ENCODE data around the gene GAS2. TPM values are rescaled to one million over a fixed set of nuclear protein-coding genes. Genes with fewer than 3 reads are reported as not detected.

Gene GAS2
- polyA plus RNA-seq, 3 donors = 0.86 to 1.00 (median 0.89) TPM

GRCh38 chr11:22656130-22656529 lies 10.3 kb upstream of the GAS2 start:
- no peaks in the 10 kb centered on the region for H3K36me3 ChIP-seq (replicated peaks in 1 of 2; ENCODE audit: control insufficient read depth in 1 of 2, insufficient read depth in 2 of 2, low read length in 2 of 2)
- H4K20me1 ChIP-seq (ENCODE audit: insufficient read depth, low read length) = no peaks in the 10 kb centered on the region
- H2AFZ ChIP-seq (ENCODE audit: insufficient read depth, low read depth, low read length, poor library complexity, severe bottlenecking) = no peak overlapping the region
- Mint-ChIP-seq H3K27me3 (ENCODE audit: low read depth in 3 of 3) (peaks cover 0 to 3% (median 1%) of the 10 kb centered on the region in 3 donors), H3K36me3 (no peaks in the 10 kb centered on the region), H3K4me3 (no peak overlapping the region), H3K4me1 (peaks cover 8% of the 10 kb centered on the region), H3K9me3 (peaks cover 5 to 13% (median 8%) of the 10 kb centered on the region in 7 donors), H3K27ac (no peak overlapping the region)
- H3K4me1 ChIP-seq (ENCODE audit: control insufficient read depth in 1 of 2, insufficient read depth in 2 of 2, low read length in 2 of 2) = no peaks in the 10 kb centered on the region
- H3K27me3 ChIP-seq (ENCODE audit: control insufficient read depth in 2 of 2, insufficient read depth in 2 of 2, low read length in 2 of 2) = no peaks in the 10 kb centered on the region
- H3K9ac ChIP-seq (ENCODE audit: insufficient read depth, low read length, poor library complexity, severe bottlenecking) = no peak overlapping the region
- no peak for DNase-seq
- H3K4me2 ChIP-seq (replicated peaks; ENCODE audit: extremely low read depth, low read length, poor library complexity, severe bottlenecking) = no peak overlapping the region
- no peak overlapping the region for H3K27ac ChIP-seq (ENCODE audit: low read depth in 1 of 2, low read length in 2 of 2)
- H3K79me2 ChIP-seq (ENCODE audit: insufficient read depth, low read length) = no peaks in the 10 kb centered on the region
- H3K4me3 ChIP-seq (replicated peaks in 1 of 3; ENCODE audit: low read depth in 2 of 3, low read length in 3 of 3) = no peak overlapping the region
- H3K9me3 ChIP-seq (replicated peaks in 1 of 2; ENCODE audit: control insufficient read depth in 1 of 2, insufficient read depth in 1 of 2, low read length in 2 of 2) = peaks cover 0 to 4% of the 10 kb centered on the region in 2 donors
- intact Hi-C loops (cut with micrococcal nuclease) = no loop called here
- TF ChIP-seq CTCF (IDR thresholded peaks at IDR 0.05) = no peak

GRCh38 chr11:22657101-22657694 lies 9.2 kb upstream of the GAS2 start:
- no peak for DNase-seq
- H3K4me2 ChIP-seq (replicated peaks; ENCODE audit: extremely low read depth, low read length, poor library complexity, severe bottlenecking) = no peak overlapping the region
- H3K4me1 Mint-ChIP-seq = peaks cover 8% of the 10 kb centered on the region
- no peaks in the 10 kb centered on the region for H3K4me1 ChIP-seq (ENCODE audit: control insufficient read depth in 1 of 2, insufficient read depth in 2 of 2, low read length in 2 of 2)
- peaks cover 0 to 3% (median 1%) of the 10 kb centered on the region in 3 donors for H3K27me3 Mint-ChIP-seq (ENCODE audit: low read depth in 3 of 3)
- no peak overlapping the region for H3K4me3 ChIP-seq (replicated peaks in 1 of 3; ENCODE audit: low read depth in 2 of 3, low read length in 3 of 3)
- intact Hi-C loops (cut with micrococcal nuclease) = no loop called here
- peaks cover 0 to 1% of the 10 kb centered on the region in 2 donors for H3K9me3 ChIP-seq (replicated peaks in 1 of 2; ENCODE audit: control insufficient read depth in 1 of 2, insufficient read depth in 1 of 2, low read length in 2 of 2)
- no CpG with 5 or more reads among the region's 1 CpG for WGBS (ENCODE audit: insufficient coverage)
- H3K4me3 Mint-ChIP-seq = no peak overlapping the region
- no peak overlapping the region for H3K27ac ChIP-seq (ENCODE audit: low read depth in 1 of 2, low read length in 2 of 2)
- no peak overlapping the region for H3K27ac Mint-ChIP-seq
- no peak overlapping the region for H3K9ac ChIP-seq (ENCODE audit: insufficient read depth, low read length, poor library complexity, severe bottlenecking)
- H4K20me1 ChIP-seq (ENCODE audit: insufficient read depth, low read length) = no peaks in the 10 kb centered on the region
- H3K9me3 Mint-ChIP-seq = peaks cover 3 to 8% (median 5%) of the 10 kb centered on the region in 7 donors
- no peaks in the 10 kb centered on the region for H3K27me3 ChIP-seq (ENCODE audit: control insufficient read depth in 2 of 2, insufficient read depth in 2 of 2, low read length in 2 of 2)
- H3K36me3 Mint-ChIP-seq = no peaks in the 10 kb centered on the region
- H2AFZ ChIP-seq (ENCODE audit: insufficient read depth, low read depth, low read length, poor library complexity, severe bottlenecking) = no peak overlapping the region
- H3K79me2 ChIP-seq (ENCODE audit: insufficient read depth, low read length) = no peaks in the 10 kb centered on the region
- no peaks in the 10 kb centered on the region for H3K36me3 ChIP-seq (replicated peaks in 1 of 2; ENCODE audit: control insufficient read depth in 1 of 2, insufficient read depth in 2 of 2, low read length in 2 of 2)
- no peak for TF ChIP-seq CTCF (IDR thresholded peaks at IDR 0.05)

Data from CD14-positive monocyte (primary cell).